Tibial nerve (tissue), 4 donors: Measurements from ENCODE around the gene R3HDM4. TPM values are rescaled to one million over a fixed set of nuclear protein-coding genes. Genes with fewer than 3 reads are reported as not detected.
A peak's percentile ranks its signal among the peaks of the same experiment; 100 is the strongest.

Source experiments
- DNase-seq, 2 donors: peaks; one replicate each; pipeline ENCODE4 v3.0.0-alpha.2; 2019; ENCODE audit warnings: low spot score in 2 of 2
- H3K27ac ChIP-seq, 4 donors: fragments of 200-600 bp; sonication (generic) in 3 of 4; one replicate each; pipeline ENCODE4 v1.5.1; 2017 to 2019; ENCODE audit warnings: mild to moderate bottlenecking in 1 of 4
- H3K27me3 ChIP-seq, 2 donors: fragments of 200-600 bp; sonication (generic) in 1 of 2; one replicate each; pipeline versions ENCODE4 v1.5.1 to v1.6.0; 2017 to 2019
- H3K36me3 ChIP-seq, 3 donors: fragments of 200-600 bp; sonication (generic); one replicate each; pipeline ENCODE4 v1.5.1; 2018 to 2019
- H3K4me1 ChIP-seq, 4 donors: fragments of 200-600 bp; sonication (generic) in 3 of 4; one replicate each; pipeline ENCODE4 v1.5.1; 2017 to 2019
- H3K4me3 ChIP-seq, 4 donors: fragments of 200-600 bp; sonication (generic) in 3 of 4; one replicate each; pipeline ENCODE4 v1.5.1; 2017 to 2019; ENCODE audit warnings: mild to moderate bottlenecking in 1 of 4, moderate library complexity in 1 of 4
- H3K9me3 ChIP-seq, 4 donors: fragments of 200-600 bp; sonication (generic) in 3 of 4; one replicate each; pipeline ENCODE4 v1.5.1; 2017 to 2019
- CTCF ChIP-seq, 5 experiments: fragments of 200-600 bp in 3 of 5; fragments of 450-650 bp in 2 of 5; sonication (generic) in 3 of 5; IDR thresholded peaks; one replicate each; pipeline ENCODE4 v1.5.1; 2016 to 2019; ENCODE audit warnings: antibody characterized with exemption in 5 of 5, mild to moderate bottlenecking in 3 of 5, moderate library complexity in 2 of 5
- EP300 ChIP-seq, 2 donors: sonication (generic); formaldehyde crosslinking; IDR thresholded peaks; one replicate each; pipeline ENCODE4 v1.6.1; 2017; ENCODE audit warnings: antibody characterized with exemption in 2 of 2, mild to moderate bottlenecking in 1 of 2
- POLR2A ChIP-seq, 2 donors: fragments of 450-650 bp; IDR thresholded peaks; one replicate each; pipeline ENCODE4 v1.6.1; 2017; ENCODE audit warnings: antibody characterized with exemption in 2 of 2, mild to moderate bottlenecking in 2 of 2, moderate library complexity in 2 of 2
- WGBS, 2 donors: methylation state at CpG; one replicate each; pipeline ENCODE4 v1.1.5; 2018; 5-methylcytosine and 5-hydroxymethylcytosine counted together
- total RNA-seq, 4 donors: library from RNA; depleted of rRNA; stranded (reverse); fragments of >200 nt; gene quantifications; one replicate each; pipeline ENCODE4 v1.1.0, GENCODE V29; 2016

The R3HDM4 gene
- total RNA-seq, 4 donors from 2014 or later = 30.2 to 47.7 (median 37.6) TPM

- H3K27me3 ChIP-seq = no peaks in the 10 kb centered on the region
- no peaks in the 10 kb centered on the region for H3K36me3 ChIP-seq
- WGBS, 2 donors = 67 to 71% methylated on average over 10 to 28 of the region's 32 CpGs
- no peak for DNase-seq
- no peaks in the 10 kb centered on the region for H3K9me3 ChIP-seq
- H3K4me3 ChIP-seq = no peak overlapping the region
- TF ChIP-seq POLR2A (IDR thresholded peaks at IDR 0.05) (no peak), EP300 (IDR thresholded peaks at IDR 0.05) (no peak), CTCF (IDR thresholded peaks at IDR 0.05) (no peak)
- no peak overlapping the region for H3K27ac ChIP-seq
- peaks cover 0 to 43% (median 15%) of the 10 kb centered on the region in 4 donors for H3K4me1 ChIP-seq
Measured at GRCh38 chr19:942133-942645, 29.2 kb upstream of the R3HDM4 start.

GRCh38 chr19:941292-942132, 28.5 kb upstream of the R3HDM4 start:
- WGBS, 2 donors = 51 to 61% methylated on average over 34 to 44 of the region's 45 CpGs
- H3K27me3 ChIP-seq = no peaks in the 10 kb centered on the region
- peaks cover 0 to 43% (median 15%) of the 10 kb centered on the region in 4 donors for H3K4me1 ChIP-seq
- DNase-seq = no peak
- peak overlapping the region; percentile 43 to 87 (median 78) for H3K27ac ChIP-seq
- H3K36me3 ChIP-seq = no peaks in the 10 kb centered on the region
- no peak for TF ChIP-seq CTCF (IDR thresholded peaks at IDR 0.05)
- no peak for TF ChIP-seq EP300 (IDR thresholded peaks at IDR 0.05)
- TF ChIP-seq POLR2A (IDR thresholded peaks at IDR 0.05) = no peak
- H3K9me3 ChIP-seq = no peaks in the 10 kb centered on the region
- H3K4me3 ChIP-seq = peak overlapping the region; percentile 1 to 45 (median 30)

- Histone ChIP-seq H3K27ac (peak overlapping the region; percentile 43 to 87 (median 78)), H3K4me1 (peaks cover 0 to 44% (median 15%) of the 10 kb centered on the region in 4 donors), H3K4me3 (peak overlapping the region; percentile 1 to 45 (median 30)), H3K9me3 (no peaks in the 10 kb centered on the region), H3K27me3 (no peaks in the 10 kb centered on the region), H3K36me3 (no peaks in the 10 kb centered on the region)
- TF ChIP-seq CTCF (IDR thresholded peaks at IDR 0.05) = no peak
- TF ChIP-seq EP300 (IDR thresholded peaks at IDR 0.05) = peak in 1 of 2 donors; percentile 14
- 24 to 27% methylated on average over 3 to 21 of the region's 64 CpGs for WGBS, 2 donors
- DNase-seq = peak; percentile 55 to 59
Measured at GRCh38 chr19:940591-941291, 27.7 kb upstream of the R3HDM4 start.

- H3K36me3 ChIP-seq = no peaks in the 10 kb centered on the region
- no peaks in the 10 kb centered on the region for H3K9me3 ChIP-seq
- H3K27ac ChIP-seq = peak overlapping the region in 2 of 4 donors; percentile 83 to 87
- no peak for DNase-seq
- no peaks in the 10 kb centered on the region for H3K27me3 ChIP-seq
- TF ChIP-seq CTCF (IDR thresholded peaks at IDR 0.05) = no peak
- no peak for TF ChIP-seq EP300 (IDR thresholded peaks at IDR 0.05)
- no peak for TF ChIP-seq POLR2A (IDR thresholded peaks at IDR 0.05)
- peaks cover 0 to 49% (median 20%) of the 10 kb centered on the region in 4 donors for H3K4me1 ChIP-seq
- 95 to 96% methylated on average over 7 of the region's 7 CpGs for WGBS, 2 donors
- H3K4me3 ChIP-seq = no peak overlapping the region
Measured at GRCh38 chr19:939922-940321, 26.9 kb upstream of the R3HDM4 start.
